Spleen (tissue), 7 donors: ENCODE data around the gene SAP130.

ENCODE experiments used
- CTCF ChIP-seq, 11 experiments: fragments of 200-600 bp in 7 of 11; fragments of 450-650 bp in 4 of 11; sonication (generic) in 4 of 11; IDR thresholded peaks in 8 of 11; conservative IDR thresholded peaks in 3 of 11; 1 replicate in 7 of 11; 2 replicates in 4 of 11; pipeline versions ENCODE4 v1.4.0 to v1.8.0; 2016 to 2021; ENCODE audit warnings: antibody characterized with exemption in 11 of 11, inconsistent platforms in 4 of 11, mild to moderate bottlenecking in 1 of 11
- POLR2A ChIP-seq, 3 donors: fragments of 450-650 bp; IDR thresholded peaks; one replicate each; pipeline ENCODE4 v1.5.1; 2017; ENCODE audit warnings: antibody characterized with exemption in 3 of 3, mild to moderate bottlenecking in 1 of 3
- POLR2AphosphoS5 ChIP-seq, 3 donors: sonication (generic); formaldehyde crosslinking; IDR thresholded peaks; one replicate each; pipeline ENCODE4 v1.5.1; 2017; ENCODE audit warnings: antibody characterized with exemption in 3 of 3
- donor health status: DM: no; HTN: no; CAD: no; lungs with moderate emphysema.
- donor health status: DM: no; HTN: no; CAD: no.
- donor health status: DM: no; HTN: no; CAD: no.

GRCh38 chr2:127913808-127914457 lies 113.9 kb downstream of the SAP130 start:
- TF ChIP-seq POLR2A (IDR thresholded peaks at IDR 0.05), result no peak
- TF ChIP-seq POLR2AphosphoS5 (IDR thresholded peaks at IDR 0.05), result no peak
- no peak for TF ChIP-seq CTCF (IDR thresholded peaks at IDR 0.05 in 8 of 11, conservative IDR thresholded peaks at IDR 0.05 in 3 of 11)
